ENCODE data around the gene ADGRE2. TPM values are rescaled to one million over a fixed set of nuclear protein-coding genes. Genes with fewer than 3 reads are reported as not detected.

The ADGRE2 gene
- total RNA-seq, 1 experiment from 2014 or later = 1.2 TPM

GRCh38 chr19:14694641-14695266, 83.6 kb downstream of the ADGRE2 start:
- Histone ChIP-seq H3K9ac (ENCODE audit: extremely low read depth, insufficient read length, low read length) (no peak overlapping the region), H2BK120ac (ENCODE audit: low read depth, low read length, poor library complexity, severe bottlenecking) (no peak overlapping the region), H4K8ac (replicated peaks; ENCODE audit: insufficient read length, low read depth, low read length) (no peak overlapping the region), H3K4me1 (ENCODE audit: insufficient read depth, low read length) (no peaks in the 10 kb centered on the region), H3K79me2 (ENCODE audit: insufficient read depth, low read length) (no peaks in the 10 kb centered on the region), H3T11ph (ENCODE audit: low read length) (no peak overlapping the region), H3K27ac (ENCODE audit: insufficient read length, low read depth, low read length) (no peak overlapping the region), H4K20me1 (ENCODE audit: control insufficient read depth, insufficient read depth, insufficient read length) (no peaks in the 10 kb centered on the region), H2BK15ac (ENCODE audit: low read depth, low read length) (no peak overlapping the region), H3K79me1 (ENCODE audit: insufficient read depth, low read depth, low read length, poor library complexity, severe bottlenecking) (no peaks in the 10 kb centered on the region), H3K23ac (ENCODE audit: insufficient read length, low read depth, low read length) (no peak overlapping the region), H2AFZ (ENCODE audit: low read length) (no peak overlapping the region), H4K91ac (ENCODE audit: insufficient read length, low read depth, low read length) (no peak overlapping the region), H3K14ac (ENCODE audit: insufficient read depth, low read length) (no peak overlapping the region), H3K4ac (ENCODE audit: low read depth, low read length) (no peak overlapping the region), H3K18ac (ENCODE audit: insufficient read length, low read depth, low read length) (no peak overlapping the region), H3K9me3 (ENCODE audit: control insufficient read depth, low read depth, low read length) (no peaks in the 10 kb centered on the region), H2BK5ac (ENCODE audit: insufficient read length, low read length) (no peak overlapping the region), H2AK5ac (ENCODE audit: insufficient read length, low read length) (no peak overlapping the region), H3K27me3 (ENCODE audit: insufficient read depth, low read length) (no peaks in the 10 kb centered on the region), H3K56ac (ENCODE audit: insufficient read length, low read depth, low read length) (no peak overlapping the region), H3K4me2 (ENCODE audit: insufficient read depth, insufficient read length, low read length) (no peak overlapping the region), H2BK20ac (ENCODE audit: low read depth, low read length, poor library complexity, severe bottlenecking) (no peak overlapping the region), H2BK12ac (ENCODE audit: insufficient read length, low read depth, low read length) (no peak overlapping the region), H3K23me2 (ENCODE audit: insufficient read length, low read depth, low read length, poor library complexity, severe bottlenecking) (no peaks in the 10 kb centered on the region), H4K5ac (ENCODE audit: insufficient read length, low read depth, low read length) (no peak overlapping the region)
- no peaks in the 10 kb centered on the region for H3K27me3 Mint-ChIP-seq (ENCODE audit: low read depth)
- no CpG with 5 or more reads among the region's 13 CpGs for WGBS (ENCODE audit: extremely low coverage, insufficient read length, low lambda C conversion rate)
- H3K36me3 Mint-ChIP-seq (ENCODE audit: insufficient read depth in 1 of 3, low read depth in 3 of 3) = peaks cover 15 to 34% (median 22%) of the 10 kb centered on the region in 3 experiments; a peak in 6 of 7 replicates
- no peak for DNase-seq
- TF ChIP-seq CTCF (conservative IDR thresholded peaks at IDR 0.05) = no peak
- no peak overlapping the region for H3K27ac Mint-ChIP-seq
- no peaks in the 10 kb centered on the region for H3K9me3 Mint-ChIP-seq
- peaks cover 3 to 9% of the 10 kb centered on the region in 2 experiments; a peak in 1 of 4 replicates for H3K4me1 Mint-ChIP-seq
- no peak overlapping the region for H3K4me3 Mint-ChIP-seq
